DOHH2 (cell line): Measurements from ENCODE around the gene RAB3A.
A peak's percentile ranks its signal among the peaks of the same experiment; 100 is the strongest.
"Not testable (repeated sequence)": the region's sequence is repeated elsewhere in the genome, so short reads cannot be mapped to it uniquely, and the experiment has no call there.

Experiments used
- H3F3A ChIP-seq: fragments of 200-600 bp; sonication (generic), shearing (Covaris generic); 2 replicates; pipeline ENCODE4 v1.6.0; 2016; ENCODE audit warnings: antibody characterized with exemption, mild to moderate bottlenecking; ENCODE audit not compliant: control insufficient read depth, insufficient read depth
- H3K27ac ChIP-seq: fragments of 200-600 bp; sonication (generic); 2 replicates; pipeline ENCODE4 v1.5.1; 2014; ENCODE audit warnings: low read depth, mild to moderate bottlenecking, low read length, moderate library complexity
- H3K27me3 ChIP-seq: fragments of 200-600 bp; sonication (generic); 2 replicates; pipeline ENCODE4 v1.6.1; 2014; ENCODE audit warnings: mild to moderate bottlenecking, low read length, mixed read lengths; ENCODE audit not compliant: control insufficient read depth
- H3K36me3 ChIP-seq: fragments of 200-600 bp; sonication (generic); 2 replicates; pipeline ENCODE4 v1.6.1; 2014; ENCODE audit warnings: mild to moderate bottlenecking, low read length, moderate library complexity, mixed read lengths; ENCODE audit not compliant: control insufficient read depth
- H3K4me1 ChIP-seq: fragments of 200-600 bp; sonication (generic); 2 replicates; pipeline ENCODE4 v1.6.1; 2014; ENCODE audit warnings: mild to moderate bottlenecking, low read length, mixed read lengths; ENCODE audit not compliant: control insufficient read depth
- H3K4me2 ChIP-seq: fragments of 200-600 bp; sonication (generic); 2 replicates; pipeline ENCODE4 v1.6.0; 2014; ENCODE audit warnings: mild to moderate bottlenecking, low read length, moderate library complexity
- H3K4me3 ChIP-seq: fragments of 200-600 bp; sonication (generic); 2 replicates; pipeline ENCODE4 v1.5.1; 2014; ENCODE audit warnings: mild to moderate bottlenecking, low read length, mixed read lengths
- H3K79me2 ChIP-seq: fragments of 200-600 bp; sonication (generic); 2 replicates; pipeline ENCODE4 v1.6.1; 2014; ENCODE audit warnings: mild to moderate bottlenecking, low read length, mixed read lengths; ENCODE audit not compliant: control insufficient read depth
- H3K9me2 ChIP-seq: fragments of 200-600 bp; sonication (generic); replicated peaks from 2 replicates; pipeline ENCODE4 v1.6.1; 2014; ENCODE audit warnings: mild to moderate bottlenecking, low read length, mixed read lengths; ENCODE audit not compliant: control insufficient read depth
- H3K9me3 ChIP-seq: fragments of 200-600 bp; sonication (generic); 2 replicates; pipeline ENCODE4 v1.6.1; 2014; ENCODE audit warnings: antibody characterized with exemption, low read length, mixed read lengths; ENCODE audit not compliant: control insufficient read depth, insufficient read depth
- H4K20me1 ChIP-seq: fragments of 200-600 bp; sonication (generic); 2 replicates; pipeline ENCODE4 v1.6.0; 2014; ENCODE audit warnings: low read depth, mild to moderate bottlenecking, antibody characterized with exemption, low read length, moderate library complexity; ENCODE audit not compliant: control insufficient read depth, insufficient read depth
- EZH2phosphoT487 ChIP-seq: fragments of 200-600 bp; sonication (generic); IDR thresholded peaks from 2 replicates; pipeline ENCODE4 v1.6.1; 2017; ENCODE audit warnings: borderline replicate concordance, mild to moderate bottlenecking, antibody characterized with exemption, low read length, moderate library complexity, mixed read lengths
- TF ChIP-seq, protein P1 (sequence below): fragments of 200-600 bp; sonication (generic); IDR thresholded peaks from one replicate; pipeline ENCODE4 v1.5.1; 2014; ENCODE audit warnings: antibody characterized with exemption, mild to moderate bottlenecking, low read depth, low read length; ENCODE audit not compliant: poor library complexity, severe bottlenecking

The RAB3A gene

GRCh38 chr19:18160493-18160970 lies 43.3 kb downstream of the RAB3A start:
- Histone ChIP-seq H3K4me2 (peak overlapping the region; percentile 71), H3K27me3 (no peaks in the 10 kb centered on the region), H3K36me3 (peaks cover 47% of the 10 kb centered on the region), H3K4me1 (peaks cover 31% of the 10 kb centered on the region), H4K20me1 (no peaks in the 10 kb centered on the region), H3K79me2 (peaks cover 30% of the 10 kb centered on the region), H3K9me2 (no peaks in the 10 kb centered on the region), H3F3A (peaks cover 8% of the 10 kb centered on the region), H3K9me3 (no peaks in the 10 kb centered on the region), H3K27ac (peak overlapping the region; percentile 23; the same call in 1 of the 2 replicates), H3K4me3 (peak overlapping the region; percentile 77)
- TF ChIP-seq, protein P1, sequence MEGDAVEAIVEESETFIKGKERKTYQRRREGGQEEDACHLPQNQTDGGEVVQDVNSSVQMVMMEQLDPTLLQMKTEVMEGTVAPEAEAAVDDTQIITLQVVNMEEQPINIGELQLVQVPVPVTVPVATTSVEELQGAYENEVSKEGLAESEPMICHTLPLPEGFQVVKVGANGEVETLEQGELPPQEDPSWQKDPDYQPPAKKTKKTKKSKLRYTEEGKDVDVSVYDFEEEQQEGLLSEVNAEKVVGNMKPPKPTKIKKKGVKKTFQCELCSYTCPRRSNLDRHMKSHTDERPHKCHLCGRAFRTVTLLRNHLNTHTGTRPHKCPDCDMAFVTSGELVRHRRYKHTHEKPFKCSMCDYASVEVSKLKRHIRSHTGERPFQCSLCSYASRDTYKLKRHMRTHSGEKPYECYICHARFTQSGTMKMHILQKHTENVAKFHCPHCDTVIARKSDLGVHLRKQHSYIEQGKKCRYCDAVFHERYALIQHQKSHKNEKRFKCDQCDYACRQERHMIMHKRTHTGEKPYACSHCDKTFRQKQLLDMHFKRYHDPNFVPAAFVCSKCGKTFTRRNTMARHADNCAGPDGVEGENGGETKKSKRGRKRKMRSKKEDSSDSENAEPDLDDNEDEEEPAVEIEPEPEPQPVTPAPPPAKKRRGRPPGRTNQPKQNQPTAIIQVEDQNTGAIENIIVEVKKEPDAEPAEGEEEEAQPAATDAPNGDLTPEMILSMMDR: no peak
- TF ChIP-seq EZH2phosphoT487: no peak

GRCh38 chr19:18159810-18160209 lies 44.0 kb downstream of the RAB3A start:
- Histone ChIP-seq H3K4me2 (peak overlapping the region; percentile 71), H3K79me2 (peaks cover 36% of the 10 kb centered on the region), H3K4me1 (peaks cover 31% of the 10 kb centered on the region), H3K4me3 (peak overlapping the region; percentile 77; the same call in 1 of the 2 replicates), H3K9me2 (no peaks in the 10 kb centered on the region), H3F3A (peaks cover 8% of the 10 kb centered on the region), H3K27ac (no peak overlapping the region), H3K27me3 (no peaks in the 10 kb centered on the region), H4K20me1 (no peaks in the 10 kb centered on the region), H3K36me3 (peaks cover 49% of the 10 kb centered on the region), H3K9me3 (no peaks in the 10 kb centered on the region)
- TF ChIP-seq EZH2phosphoT487: no peak
- TF ChIP-seq, protein P1: no peak

DNA sequence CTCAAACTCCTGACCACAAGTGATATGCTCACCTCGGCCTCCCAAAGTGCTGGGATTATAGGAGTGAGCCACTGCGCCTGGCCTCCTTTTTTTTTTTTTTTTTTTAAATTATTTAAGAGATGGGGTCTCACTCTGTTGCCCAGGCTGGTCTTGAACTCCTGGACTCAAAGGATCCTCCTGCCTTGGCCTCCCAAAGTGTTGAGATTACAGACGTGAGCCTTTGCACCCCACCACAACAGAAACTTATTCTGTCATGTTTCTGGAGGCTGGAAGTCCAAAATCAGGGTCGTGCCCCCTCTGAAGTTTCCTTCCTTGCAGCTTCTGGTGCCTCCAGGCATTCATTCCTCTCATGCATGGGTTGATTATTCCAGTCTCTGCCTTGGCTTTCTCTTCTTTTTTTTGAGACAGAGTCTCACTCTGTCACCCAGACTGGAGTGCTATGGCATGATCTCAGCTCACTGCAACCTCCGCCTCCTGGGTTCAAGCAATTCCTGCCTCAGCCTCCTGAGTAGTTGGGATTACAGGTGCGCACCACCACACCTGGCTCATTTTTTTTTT lies 44.7 kb downstream of the RAB3A start:
- not testable (repeated sequence) for H3K4me2 ChIP-seq, H3K4me3 ChIP-seq, H3K27ac ChIP-seq, H3K9me3 ChIP-seq, H3K9me2 ChIP-seq, H4K20me1 ChIP-seq, H3K27me3 ChIP-seq, H3F3A ChIP-seq
- Histone ChIP-seq H3K36me3 (peaks cover 49% of the 10 kb centered on the region), H3K4me1 (peaks cover 36% of the 10 kb centered on the region), H3K79me2 (peaks cover 41% of the 10 kb centered on the region)

DNA sequence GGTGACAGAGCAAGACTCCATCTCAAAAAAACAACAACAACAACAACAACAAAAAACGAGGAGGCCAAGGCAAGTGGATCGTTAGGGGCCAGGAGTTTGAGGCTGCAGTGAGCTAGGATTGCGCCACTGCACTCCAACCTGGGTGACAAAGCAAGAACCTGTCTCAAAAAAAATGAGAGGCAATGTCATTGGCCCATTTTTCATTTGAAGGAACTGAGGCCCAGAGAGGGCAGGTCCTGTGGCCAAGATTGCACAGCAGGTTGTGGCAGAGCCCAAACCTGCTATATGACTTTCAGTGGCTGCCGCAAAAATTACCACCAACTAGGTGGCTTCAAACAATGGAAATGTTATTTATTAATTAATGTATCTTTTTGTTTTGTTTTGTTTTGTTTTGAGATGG lies 45.4 kb downstream of the RAB3A start:
- TF ChIP-seq, protein P1: no peak
- no peak for TF ChIP-seq EZH2phosphoT487
- no peak overlapping the region for H3K27ac ChIP-seq
- peaks cover 49% of the 10 kb centered on the region for H3K36me3 ChIP-seq

More for the DNA sequence above, 45.4 kb downstream of the RAB3A start:
- Histone ChIP-seq H3K79me2 (peaks cover 48% of the 10 kb centered on the region), H3F3A (peaks cover 8% of the 10 kb centered on the region), H3K4me1 (peaks cover 41% of the 10 kb centered on the region), H3K9me3 (no peaks in the 10 kb centered on the region), H3K4me3 (no peak overlapping the region), H3K4me2 (no peak overlapping the region), H3K9me2 (no peaks in the 10 kb centered on the region), H3K27me3 (no peaks in the 10 kb centered on the region), H4K20me1 (no peaks in the 10 kb centered on the region)
